K562 (cell line): ENCODE measurements around the gene CNOT6L. TPM values are rescaled to one million over a fixed set of nuclear protein-coding genes. Genes with fewer than 3 reads are reported as not detected.

Source experiments
- ATAC-seq: fragments of 200-7000 bp; cut with Tn5 transposase; 3 replicates; pipeline ENCODE4 v1.9.1; 2020; ENCODE audit warnings: moderate library complexity
- BruUV-seq: library from RNA; stranded (reverse); fragments of 400-500 nt; replicated peaks from 2 replicates; lab custom pipeline; 2021; lab: Mats Ljungman, UMichigan
- CTCF ChIA-PET: fragments of 300-600 bp; formaldehyde crosslinking; extraction: SDS; loops from one replicate; lab custom pipeline; 2021; ENCODE audit warnings: low intra/inter-chr PET ratio; lab: Yijun Ruan, JAX
- POLR2A ChIA-PET: fragments of 300-600, 350-650 bp; sonication (Branson Sonifier 250); formaldehyde crosslinking; extraction: SDS; loops from one replicate; lab custom pipeline; 2021; ENCODE audit warnings: antibody characterized with exemption, inconsistent platforms; lab: Yijun Ruan, JAX
- DNase-seq, 4 experiments: peaks; one replicate each; pipeline versions ENCODE4 v3.0.0 to v3.0.0-alpha.2; 2011 to 2018; ENCODE audit warnings: low spot score in 3 of 4, mixed read lengths in 3 of 4; ENCODE audit errors: extremely low read depth in 1 of 4
- FAIRE-seq: peaks from 2 replicates; lab custom pipeline; 2011; peaks lifted over from hg19 to GRCh38; lab: Jason Lieb, UNC
- H2AFZ ChIP-seq: 2 replicates; pipeline ENCODE4 v1.6.0; 2011; ENCODE audit warnings: low read depth, low read length, control low read depth, inconsistent platforms
- H3K27ac ChIP-seq: fragments of 200-600 bp; 3 replicates; pipeline ENCODE4 v1.8.0; 2011; ENCODE audit warnings: low read depth, mild to moderate bottlenecking, control low read depth, inconsistent platforms, low read length, moderate library complexity, mixed read lengths; ENCODE audit errors: extremely low read depth
- H3K27me3 ChIP-seq, 2 experiments: fragments of 300-600 bp in 1 of 2; 2 replicates in 1 of 2; 3 replicates in 1 of 2; pipeline versions ENCODE4 v1.6.0 to v1.8.0; 2011; ENCODE audit warnings: inconsistent platforms in 2 of 2, low read length in 2 of 2, mild to moderate bottlenecking in 1 of 2, mixed read lengths in 1 of 2, moderate library complexity in 1 of 2; ENCODE audit not compliant: control insufficient read depth in 2 of 2, insufficient read depth in 2 of 2
- H3K36me3 ChIP-seq: fragments of 300-600 bp; 3 replicates; pipeline ENCODE4 v1.8.0; 2011; ENCODE audit warnings: mild to moderate bottlenecking, low read length, inconsistent platforms; ENCODE audit not compliant: control insufficient read depth, insufficient read depth
- H3K4me1 ChIP-seq, 2 experiments: fragments of 200-600 bp in 1 of 2; replicated peaks in 1 of 2; 2 replicates in 1 of 2; 3 replicates in 1 of 2; pipeline versions ENCODE4 v1.5.1 to v1.8.0; 2011; ENCODE audit warnings: inconsistent platforms in 2 of 2, low read length in 2 of 2, mild to moderate bottlenecking in 1 of 2, mixed read lengths in 1 of 2, moderate library complexity in 1 of 2; ENCODE audit not compliant: control insufficient read depth in 2 of 2, insufficient read depth in 2 of 2
- H3K4me2 ChIP-seq: 2 replicates; pipeline ENCODE4 v1.6.1; 2011; ENCODE audit warnings: low read length, control low read depth, inconsistent platforms, mixed read lengths; ENCODE audit not compliant: insufficient read depth
- H3K4me3 ChIP-seq: fragments of 200-600 bp; sonication (generic), shearing (Covaris generic); 2 replicates; pipeline ENCODE4 v1.5.1; 2016; ENCODE audit warnings: control low read depth, inconsistent platforms
- H3K79me2 ChIP-seq: fragments of 200-600 bp; 3 replicates; pipeline ENCODE4 v1.8.0; 2011; ENCODE audit warnings: low read length, inconsistent platforms; ENCODE audit not compliant: control insufficient read depth, insufficient read depth
- H3K9ac ChIP-seq, 2 experiments: 2 replicates each; pipeline versions ENCODE4 v1.6.0 to v1.6.1; 2011; ENCODE audit warnings: low read depth in 2 of 2, low read length in 2 of 2, control low read depth in 1 of 2, inconsistent platforms in 1 of 2, mild to moderate bottlenecking in 1 of 2, mixed read lengths in 1 of 2; ENCODE audit not compliant: insufficient read depth in 1 of 2
- H3K9me1 ChIP-seq: one replicate; pipeline ENCODE4 v1.6.0; 2011; ENCODE audit warnings: inconsistent platforms, mild to moderate bottlenecking, low read length, moderate library complexity; ENCODE audit not compliant: control insufficient read depth, insufficient read depth
- H3K9me3 ChIP-seq: replicated peaks from 2 replicates; pipeline ENCODE4 v1.5.1; 2011; ENCODE audit warnings: low read depth, low read length, inconsistent platforms; ENCODE audit not compliant: control insufficient read depth, insufficient read depth
- H4K20me1 ChIP-seq: replicated peaks from 2 replicates; pipeline ENCODE4 v1.6.1; 2011; ENCODE audit warnings: low read length, inconsistent platforms, mixed read lengths; ENCODE audit not compliant: control insufficient read depth, insufficient read depth
- BRCA1 ChIP-seq, 2 experiments: fragments of 450-650 bp in 1 of 2; sonication (generic) in 1 of 2; formaldehyde crosslinking in 1 of 2; IDR thresholded peaks; 2 replicates each; pipeline versions ENCODE4 v1.5.0 to v1.6.1; 2017 to 2020; ENCODE audit warnings: mild to moderate bottlenecking in 1 of 2, missing genetic modification reagents in 1 of 2
- CBX3 ChIP-seq, 2 experiments: IDR thresholded peaks; 1 replicate in 1 of 2; 2 replicates in 1 of 2; pipeline ENCODE4 v1.6.1; 2012; ENCODE audit warnings: inconsistent platforms in 2 of 2, low read length in 2 of 2, borderline replicate concordance in 1 of 2, control low read depth in 1 of 2
- ELF4 ChIP-seq: fragments of 450-650 bp; formaldehyde crosslinking; IDR thresholded peaks from 2 replicates; pipeline ENCODE4 v1.4.0; 2022; ENCODE audit warnings: missing genetic modification characterization
- FIP1L1 ChIP-seq: fragments of 200-400 bp; formaldehyde crosslinking; IDR thresholded peaks from 2 replicates; pipeline ENCODE4 v1.6.1; 2018; ENCODE audit warnings: mild to moderate bottlenecking, low read depth, low read length; ENCODE audit not compliant: poor library complexity, severe bottlenecking
- HLTF ChIP-seq: fragments of 450-650 bp; IDR thresholded peaks from 2 replicates; pipeline ENCODE4 v1.6.1; 2016
- POLR2AphosphoS5 ChIP-seq: IDR thresholded peaks from 2 replicates; pipeline ENCODE4 v1.6.1; 2011; ENCODE audit warnings: mild to moderate bottlenecking, low read depth, low read length, moderate library complexity; ENCODE audit not compliant: control insufficient read depth, insufficient read depth
- SMAD1 ChIP-seq: fragments of 150-350 bp; IDR thresholded peaks from 2 replicates; pipeline ENCODE4 v1.6.1; 2014; ENCODE audit warnings: low read length, low read depth; ENCODE audit not compliant: partially characterized antibody
- TAL1 ChIP-seq: fragments of 450-650 bp; IDR thresholded peaks from 2 replicates; pipeline ENCODE4 v1.6.1; 2016; ENCODE audit warnings: mild to moderate bottlenecking
- ZFX ChIP-seq: sonication (generic); formaldehyde crosslinking; IDR thresholded peaks from 2 replicates; pipeline ENCODE4 v1.8.0; 2022; ENCODE audit warnings: mild to moderate bottlenecking, missing genetic modification reagents, moderate library complexity
- ZKSCAN3 ChIP-seq: fragments of 250-450 bp; sonication (Bioruptor Pico); IDR thresholded peaks from 2 replicates; pipeline ENCODE4 v1.4.0; 2020
- ZNF24 ChIP-seq: fragments of 450-650 bp; IDR thresholded peaks from 2 replicates; pipeline ENCODE4 v1.6.1; 2016
- ZNF551 ChIP-seq: fragments of 250-450 bp; sonication (Bioruptor Pico); IDR thresholded peaks from 2 replicates; pipeline ENCODE4 v1.5.0; 2021; ENCODE audit warnings: mild to moderate bottlenecking, moderate library complexity
- WGBS: fragments of 100-300 bp; shearing (Covaris generic); methylation state at CpG from one replicate; pipeline ENCODE4 v1.1.6; 2016; ENCODE audit warnings: low coverage, mixed read lengths; ENCODE audit not compliant: insufficient coverage; ENCODE audit errors: missing lambda C conversion rate; 5-methylcytosine and 5-hydroxymethylcytosine counted together
- in situ Hi-C: fragments of 300-500 bp; cut with MboI; formaldehyde crosslinking; loops from 4 replicates; pipeline ENCODE4 v1.15.0; 2018; ENCODE audit warnings: inconsistent platforms, mixed read lengths
- intact Hi-C: fragments of 100-400 bp; cut with micrococcal nuclease; formaldehyde crosslinking; loops from 2 replicates; pipeline ENCODE4 v1.14.2; 2022
- polyA plus RNA-seq, 8 experiments: library from polyadenylated mRNA; depleted of rRNA in 4 of 8; stranded (reverse) in 5 of 8; unstranded in 3 of 8; fragments of >200 nt; fragmentation: Nextera tagmentation in 2 of 8; fragmentation: Illumina TruSeq in 1 of 8; extraction: Ambion mirVana in 2 of 8; extraction: Trizol in 1 of 8; gene quantifications; 2 replicates each; pipeline versions ENCODE4 v1.2.1 to v1.2.3, GENCODE V29; 2011 to 2014; ENCODE audit warnings: inconsistent platforms in 1 of 8, missing spikeins in 1 of 8
- total RNA-seq, 7 experiments: library from RNA; depleted of rRNA in 6 of 7; stranded (reverse); fragments of >200 nt in 6 of 7; fragmentation: Illumina TruSeq in 2 of 7; extraction: Trizol in 2 of 7; gene quantifications; 2 replicates each; pipeline versions ENCODE4 v1.2.1 to v1.2.3, GENCODE V29; 2011 to 2021; ENCODE audit warnings: low replicate concordance in 1 of 7
- TF ChIP-seq, protein P1 (sequence below), 2 experiments: IDR thresholded peaks; 2 replicates each; pipeline ENCODE4 v1.6.1; 2011; ENCODE audit warnings: borderline replicate concordance in 1 of 2, control low read depth in 1 of 2, low read depth in 1 of 2, low read length in 1 of 2, mild to moderate bottlenecking in 1 of 2, mixed read lengths in 1 of 2, moderate library complexity in 1 of 2; ENCODE audit not compliant: insufficient read depth in 1 of 2, insufficient read length in 1 of 2, poor library complexity in 1 of 2, severe bottlenecking in 1 of 2; ENCODE audit errors: extremely low read depth in 1 of 2
- TF ChIP-seq, protein P2 (sequence below): fragments of 250-450 bp; sonication (Bioruptor Pico); IDR thresholded peaks from 2 replicates; pipeline ENCODE4 v1.8.0; 2021; ENCODE audit warnings: borderline replicate concordance, mild to moderate bottlenecking, moderate library complexity; ENCODE audit not compliant: poor library complexity, severe bottlenecking
- TF ChIP-seq, protein P3 (sequence below): sonication (generic); formaldehyde crosslinking; IDR thresholded peaks from 2 replicates; pipeline ENCODE4 v1.8.0; 2023; ENCODE audit warnings: mild to moderate bottlenecking, missing genetic modification reagents

Gene CNOT6L
- total and polyA plus RNA-seq, 9 of the 15 experiments (the other 6 are each of a cell fraction or from before 2014, with no cell fraction given): 3.7 to 27.9 (median 6.5) TPM

DNA sequence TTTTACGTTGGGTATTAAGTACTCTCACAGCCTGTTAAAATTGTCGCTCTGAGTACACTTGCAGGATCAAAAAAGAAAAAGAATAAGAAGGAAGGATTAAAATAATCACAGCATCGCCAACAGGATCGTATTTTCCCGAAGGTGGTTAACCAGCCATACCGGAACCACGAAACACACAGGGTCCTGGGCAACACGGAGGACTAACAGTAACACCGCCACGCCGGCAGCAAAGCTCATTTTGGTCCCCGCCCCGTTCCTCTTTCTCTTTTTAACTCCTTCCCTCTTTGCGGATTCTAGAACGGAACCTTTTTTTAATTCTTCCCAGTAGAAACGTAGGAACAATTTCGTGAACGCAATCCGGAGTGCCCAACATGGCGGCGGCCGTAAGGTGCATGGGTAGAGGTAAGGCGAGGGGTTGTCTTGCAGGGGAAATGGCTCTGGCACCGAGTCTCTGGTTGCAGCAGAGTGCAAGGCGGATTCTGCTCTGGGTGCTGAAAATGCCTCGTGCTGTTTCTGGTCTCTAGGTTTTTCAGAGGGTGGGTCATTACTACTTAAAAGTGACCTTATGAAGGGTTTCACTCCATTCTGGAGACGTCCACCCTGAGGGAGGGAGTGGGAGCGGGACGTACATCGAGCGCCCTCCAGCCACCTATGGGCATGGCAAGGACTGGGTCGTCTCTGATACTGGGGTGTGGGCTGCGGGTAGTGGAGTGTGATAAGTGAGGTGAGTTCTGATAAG, 43.5 kb upstream of the CNOT6L start, which contains the start of gene MRPL1:
Gene MRPL1, plus strand, starts transcription at position 353 of the 739 bp plus-strand sequence. Its CDS starts 19 bp downstream, at position 372.
- intact Hi-C loops: loop anchor here (1.0 to 5.0 kb wide), 3 partner anchors 44 to 180 kb away; no protein-coding TSS in a partner anchor
- peak within 1 kb of the TSS; percentile 86 to 91 for H3K9ac ChIP-seq
- peak within 1 kb of the TSS; percentile 97 for H3K4me2 ChIP-seq
- ChIA-PET CTCF (interaction anchor here (0.8 kb wide), 1 partner anchor 1352 kb away, joined by 3 read pairs; no protein-coding TSS in a partner anchor), POLR2A (interaction anchor here (0.7 to 2.6 kb wide), 18 partner anchors 8 to 255 kb away, joined by 3 to 22 read pairs (median 3); partner anchors contain the start of gene CNOT6L)
- in situ Hi-C loops: no loop called here
- FAIRE-seq: peak; percentile 97
- no peaks in the 10 kb centered on the region for H3K9me3 ChIP-seq
- no peaks in the 10 kb centered on the region for H3K9me1 ChIP-seq
- H3K4me1 ChIP-seq: peaks cover 0 to 5% of the 10 kb centered on the region in 2 experiments; a peak in 2 of 5 replicates
- peak; percentile 75 to 94 (median 80) for DNase-seq
- H3K36me3 ChIP-seq: peaks cover 18% of the 10 kb centered on the region; the same call in 2 of the 3 replicates
- H3K79me2 ChIP-seq: peaks cover 45% of the 10 kb centered on the region
- peak within 1 kb of the TSS; percentile 88 for H3K27ac ChIP-seq
- peak within 1 kb of the TSS; percentile 92 for H2AFZ ChIP-seq
- ATAC-seq: peak; percentile 94
- WGBS: under 1% methylated on average over 33 of the region's 33 CpGs
- H4K20me1 ChIP-seq: no peaks in the 10 kb centered on the region
- no TSS peak for BruUV-seq
- H3K4me3 ChIP-seq: peak within 1 kb of the TSS; percentile 87
- no peaks in the 10 kb centered on the region for H3K27me3 ChIP-seq
- TF ChIP-seq, protein P1, sequence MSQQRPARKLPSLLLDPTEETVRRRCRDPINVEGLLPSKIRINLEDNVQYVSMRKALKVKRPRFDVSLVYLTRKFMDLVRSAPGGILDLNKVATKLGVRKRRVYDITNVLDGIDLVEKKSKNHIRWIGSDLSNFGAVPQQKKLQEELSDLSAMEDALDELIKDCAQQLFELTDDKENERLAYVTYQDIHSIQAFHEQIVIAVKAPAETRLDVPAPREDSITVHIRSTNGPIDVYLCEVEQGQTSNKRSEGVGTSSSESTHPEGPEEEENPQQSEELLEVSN (IDR thresholded peaks at IDR 0.05; ENCODE audit: borderline replicate concordance in 1 of 2, extremely low read depth in 1 of 2, insufficient read depth in 1 of 2, insufficient read length in 1 of 2, low read depth in 1 of 2, low read length in 1 of 2, poor library complexity in 1 of 2, severe bottlenecking in 1 of 2): peak in 1 of 2 experiments; percentile 37
- peak; percentile 18 for TF ChIP-seq TAL1
- TF ChIP-seq SMAD1: peak; percentile 71
- peak; percentile 92 for TF ChIP-seq POLR2AphosphoS5
- TF ChIP-seq ZNF551: no peak
- peak in 1 of 2 experiments; percentile 91; a peak in 2 of 3 replicates for TF ChIP-seq CBX3 (IDR thresholded peaks at IDR 0.05; ENCODE audit: borderline replicate concordance in 1 of 2, low read length in 2 of 2)
- TF ChIP-seq, protein P2, sequence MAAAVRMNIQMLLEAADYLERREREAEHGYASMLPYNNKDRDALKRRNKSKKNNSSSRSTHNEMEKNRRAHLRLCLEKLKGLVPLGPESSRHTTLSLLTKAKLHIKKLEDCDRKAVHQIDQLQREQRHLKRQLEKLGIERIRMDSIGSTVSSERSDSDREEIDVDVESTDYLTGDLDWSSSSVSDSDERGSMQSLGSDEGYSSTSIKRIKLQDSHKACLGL: peak; percentile 93
- peak; percentile 80 for TF ChIP-seq ZFX (CRISPR knock-in tag)
- TF ChIP-seq ELF4 (CRISPR knock-in tag): 0 out of 2 replicates have a peak, but pooled peaks have one; percentile 20
- no peak for TF ChIP-seq ZKSCAN3 (CRISPR knock-in tag)
- TF ChIP-seq BRCA1 (IDR thresholded peaks at IDR 0.05): no peak
- no peak for TF ChIP-seq BRCA1 (CRISPR knock-in tag; IDR thresholded peaks at IDR 0.05)
- TF ChIP-seq HLTF: 0 out of 2 replicates have a peak, but pooled peaks have one; percentile 30
- TF ChIP-seq, protein P3, sequence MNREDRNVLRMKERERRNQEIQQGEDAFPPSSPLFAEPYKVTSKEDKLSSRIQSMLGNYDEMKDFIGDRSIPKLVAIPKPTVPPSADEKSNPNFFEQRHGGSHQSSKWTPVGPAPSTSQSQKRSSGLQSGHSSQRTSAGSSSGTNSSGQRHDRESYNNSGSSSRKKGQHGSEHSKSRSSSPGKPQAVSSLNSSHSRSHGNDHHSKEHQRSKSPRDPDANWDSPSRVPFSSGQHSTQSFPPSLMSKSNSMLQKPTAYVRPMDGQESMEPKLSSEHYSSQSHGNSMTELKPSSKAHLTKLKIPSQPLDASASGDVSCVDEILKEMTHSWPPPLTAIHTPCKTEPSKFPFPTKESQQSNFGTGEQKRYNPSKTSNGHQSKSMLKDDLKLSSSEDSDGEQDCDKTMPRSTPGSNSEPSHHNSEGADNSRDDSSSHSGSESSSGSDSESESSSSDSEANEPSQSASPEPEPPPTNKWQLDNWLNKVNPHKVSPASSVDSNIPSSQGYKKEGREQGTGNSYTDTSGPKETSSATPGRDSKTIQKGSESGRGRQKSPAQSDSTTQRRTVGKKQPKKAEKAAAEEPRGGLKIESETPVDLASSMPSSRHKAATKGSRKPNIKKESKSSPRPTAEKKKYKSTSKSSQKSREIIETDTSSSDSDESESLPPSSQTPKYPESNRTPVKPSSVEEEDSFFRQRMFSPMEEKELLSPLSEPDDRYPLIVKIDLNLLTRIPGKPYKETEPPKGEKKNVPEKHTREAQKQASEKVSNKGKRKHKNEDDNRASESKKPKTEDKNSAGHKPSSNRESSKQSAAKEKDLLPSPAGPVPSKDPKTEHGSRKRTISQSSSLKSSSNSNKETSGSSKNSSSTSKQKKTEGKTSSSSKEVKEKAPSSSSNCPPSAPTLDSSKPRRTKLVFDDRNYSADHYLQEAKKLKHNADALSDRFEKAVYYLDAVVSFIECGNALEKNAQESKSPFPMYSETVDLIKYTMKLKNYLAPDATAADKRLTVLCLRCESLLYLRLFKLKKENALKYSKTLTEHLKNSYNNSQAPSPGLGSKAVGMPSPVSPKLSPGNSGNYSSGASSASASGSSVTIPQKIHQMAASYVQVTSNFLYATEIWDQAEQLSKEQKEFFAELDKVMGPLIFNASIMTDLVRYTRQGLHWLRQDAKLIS (CRISPR knock-in tag): no peak
- TF ChIP-seq ZNF24: peak; percentile 79
- TF ChIP-seq FIP1L1: no peak
